H9 (cell line): ENCODE results near the gene GPC3. TPM values are rescaled to one million over a fixed set of nuclear protein-coding genes. Genes with fewer than 3 reads are reported as not detected.

Experiments
- DNase-seq: peaks from one replicate; pipeline ENCODE4 v3.0.0-alpha.2; 2017
- H2AFZ ChIP-seq: one replicate; pipeline ENCODE4 v1.6.1; 2013; ENCODE audit warnings: mild to moderate bottlenecking, low read length, control low read depth, moderate library complexity
- H2AK5ac ChIP-seq: 2 replicates; pipeline ENCODE4 v1.6.1; 2013; ENCODE audit warnings: low read length, control low read depth, mixed read lengths; ENCODE audit not compliant: insufficient read length
- H2BK120ac ChIP-seq: one replicate; pipeline ENCODE4 v1.6.1; 2013; ENCODE audit warnings: low read depth, mild to moderate bottlenecking, low read length, control low read depth, inconsistent platforms; ENCODE audit not compliant: poor library complexity, severe bottlenecking
- H2BK12ac ChIP-seq: 2 replicates; pipeline ENCODE4 v1.6.1; 2013; ENCODE audit warnings: low read length, control low read depth, mixed read lengths, low read depth; ENCODE audit not compliant: insufficient read length
- H2BK15ac ChIP-seq: 2 replicates; pipeline ENCODE4 v1.6.1; 2013; ENCODE audit warnings: low read depth, low read length, control low read depth
- H2BK20ac ChIP-seq: one replicate; pipeline ENCODE4 v1.6.1; 2013; ENCODE audit warnings: low read depth, mild to moderate bottlenecking, low read length, control low read depth, inconsistent platforms; ENCODE audit not compliant: poor library complexity, severe bottlenecking
- H2BK5ac ChIP-seq: 2 replicates; pipeline ENCODE4 v1.6.1; 2013; ENCODE audit warnings: low read length, control low read depth, mixed read lengths; ENCODE audit not compliant: insufficient read length
- H3K14ac ChIP-seq: 2 replicates; pipeline ENCODE4 v1.6.1; 2013; ENCODE audit warnings: low read length, control low read depth; ENCODE audit not compliant: insufficient read depth
- H3K18ac ChIP-seq: 2 replicates; pipeline ENCODE4 v1.6.1; 2013; ENCODE audit warnings: low read depth, mild to moderate bottlenecking, mixed read lengths, low read length, control low read depth; ENCODE audit not compliant: insufficient read length
- H3K23ac ChIP-seq: 2 replicates; pipeline ENCODE4 v1.6.1; 2013; ENCODE audit warnings: low read length, control low read depth, mixed read lengths, low read depth; ENCODE audit not compliant: insufficient read length
- H3K23me2 ChIP-seq: 2 replicates; pipeline ENCODE4 v1.6.1; 2013; ENCODE audit warnings: low read depth, mild to moderate bottlenecking, mixed read lengths, low read length, control low read depth; ENCODE audit not compliant: insufficient read length, poor library complexity, severe bottlenecking
- H3K27ac ChIP-seq: 2 replicates; pipeline ENCODE4 v1.5.1; 2013; ENCODE audit warnings: low read length, control low read depth, mixed read lengths, low read depth; ENCODE audit not compliant: insufficient read length
- H3K27me3 ChIP-seq: 2 replicates; pipeline ENCODE4 v1.6.1; 2013; ENCODE audit warnings: low read length, control low read depth, inconsistent platforms; ENCODE audit not compliant: insufficient read depth
- H3K4ac ChIP-seq: 2 replicates; pipeline ENCODE4 v1.6.1; 2013; ENCODE audit warnings: low read depth, mild to moderate bottlenecking, control low read depth, inconsistent platforms, low read length, moderate library complexity
- H3K4me1 ChIP-seq: 2 replicates; pipeline ENCODE4 v1.6.1; 2013; ENCODE audit warnings: low read length, control low read depth, inconsistent platforms; ENCODE audit not compliant: insufficient read depth
- H3K4me2 ChIP-seq: 2 replicates; pipeline ENCODE4 v1.6.1; 2013; ENCODE audit warnings: low read length, control low read depth, mixed read lengths; ENCODE audit not compliant: insufficient read length, insufficient read depth
- H3K56ac ChIP-seq: 2 replicates; pipeline ENCODE4 v1.6.1; 2013; ENCODE audit warnings: low read depth, mild to moderate bottlenecking, mixed read lengths, low read length, control low read depth; ENCODE audit not compliant: insufficient read length
- H3K79me1 ChIP-seq: 2 replicates; pipeline ENCODE4 v1.6.1; 2013; ENCODE audit warnings: low read depth, mild to moderate bottlenecking, moderate library complexity, low read length, control low read depth, inconsistent platforms; ENCODE audit not compliant: insufficient read depth, poor library complexity, severe bottlenecking
- H3K79me2 ChIP-seq: 2 replicates; pipeline ENCODE4 v1.6.1; 2013; ENCODE audit warnings: low read length, control low read depth, inconsistent platforms; ENCODE audit not compliant: insufficient read depth
- H3K9ac ChIP-seq: 2 replicates; pipeline ENCODE4 v1.6.1; 2013; ENCODE audit warnings: low read length, control low read depth, mixed read lengths; ENCODE audit not compliant: insufficient read length; ENCODE audit errors: extremely low read depth
- H3K9me3 ChIP-seq: one replicate; pipeline ENCODE4 v1.6.1; 2013; ENCODE audit warnings: low read depth, low read length, inconsistent platforms; ENCODE audit not compliant: control insufficient read depth
- H3T11ph ChIP-seq: one replicate; pipeline ENCODE4 v1.6.1; 2013; ENCODE audit warnings: mild to moderate bottlenecking, low read length, control low read depth, inconsistent platforms
- H4K20me1 ChIP-seq: one replicate; pipeline ENCODE4 v1.6.1; 2013; ENCODE audit not compliant: control insufficient read depth, insufficient read length, insufficient read depth
- H4K5ac ChIP-seq: 2 replicates; pipeline ENCODE4 v1.6.1; 2013; ENCODE audit warnings: low read depth, mild to moderate bottlenecking, mixed read lengths, low read length, control low read depth; ENCODE audit not compliant: insufficient read length
- H4K8ac ChIP-seq: replicated peaks from 2 replicates; pipeline ENCODE4 v1.6.1; 2013; ENCODE audit warnings: low read length, control low read depth, mixed read lengths, low read depth; ENCODE audit not compliant: insufficient read length
- H4K91ac ChIP-seq: 2 replicates; pipeline ENCODE4 v1.6.1; 2013; ENCODE audit warnings: low read depth, mild to moderate bottlenecking, moderate library complexity, mixed read lengths, low read length, control low read depth; ENCODE audit not compliant: insufficient read length
- H3K27ac Mint-ChIP-seq, 3 experiments: 2 replicates in 2 of 3; 3 replicates in 1 of 3; pipeline ENCODE4 v1.8.0; 2020 to 2021; ENCODE audit warnings: mixed read lengths in 3 of 3, mild to moderate bottlenecking in 1 of 3, moderate library complexity in 1 of 3
- H3K27me3 Mint-ChIP-seq: 2 replicates; pipeline ENCODE4 v1.8.0; 2021; ENCODE audit warnings: low read depth, mild to moderate bottlenecking, moderate library complexity, mixed read lengths
- H3K36me3 Mint-ChIP-seq, 3 experiments: 2 replicates in 2 of 3; 3 replicates in 1 of 3; pipeline ENCODE4 v1.8.0; 2020 to 2021; ENCODE audit warnings: low read depth in 3 of 3, mixed read lengths in 3 of 3; ENCODE audit not compliant: insufficient read depth in 1 of 3
- H3K4me1 Mint-ChIP-seq, 2 experiments: 2 replicates each; pipeline ENCODE4 v1.8.0; 2020; ENCODE audit warnings: mixed read lengths in 2 of 2
- H3K4me3 Mint-ChIP-seq, 2 experiments: 2 replicates in 1 of 2; 3 replicates in 1 of 2; pipeline ENCODE4 v1.8.0; 2020 to 2021; ENCODE audit warnings: mild to moderate bottlenecking in 2 of 2, mixed read lengths in 2 of 2, moderate library complexity in 1 of 2
- H3K9me3 Mint-ChIP-seq, 2 experiments: 2 replicates in 1 of 2; 3 replicates in 1 of 2; pipeline ENCODE4 v1.8.0; 2020; ENCODE audit warnings: mild to moderate bottlenecking in 2 of 2, mixed read lengths in 2 of 2, moderate library complexity in 1 of 2
- total RNA-seq: library from RNA; stranded (reverse); gene quantifications from 2 replicates; pipeline ENCODE4 v1.2.1, GENCODE V29; 2021
- TF ChIP-seq, protein P1 (sequence below): fragments of 200-600 bp; sonication (generic); conservative IDR thresholded peaks from 3 replicates; pipeline ENCODE4 v1.8.0; 2021; ENCODE audit warnings: antibody characterized with exemption, mild to moderate bottlenecking

GPC3 gene
- total RNA-seq, 1 experiment from 2014 or later, result 108 TPM

DNA sequence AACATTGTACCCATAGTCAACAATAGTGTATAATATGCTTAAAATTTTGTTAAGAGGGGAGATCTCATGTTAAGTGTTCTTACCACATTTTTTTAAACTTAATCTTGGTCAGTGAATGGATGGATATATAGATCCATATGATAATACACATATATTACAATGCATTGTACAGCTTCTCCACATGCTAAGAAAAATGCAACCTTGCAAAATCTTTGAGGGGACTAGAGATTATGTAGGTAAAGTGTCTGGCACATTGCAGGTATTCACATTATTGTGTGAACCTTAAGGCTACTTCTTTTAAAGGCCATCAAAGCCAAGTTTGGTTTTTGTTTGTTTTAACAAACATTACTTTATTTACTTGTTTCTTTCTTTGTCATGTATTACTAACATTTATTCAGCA is 10.4 kb upstream of the GPC3 start:
- H3K27ac Mint-ChIP-seq, result no peak overlapping the region

More for the DNA sequence above, 10.4 kb upstream of the GPC3 start:
- Mint-ChIP-seq H3K4me3 (no peak overlapping the region), H3K27me3 (peaks cover 5% of the 10 kb centered on the region), H3K4me1 (peaks cover 3 to 12% of the 10 kb centered on the region in 2 experiments), H3K36me3 (no peaks in the 10 kb centered on the region), H3K9me3 (no peaks in the 10 kb centered on the region)
- TF ChIP-seq, protein P1, sequence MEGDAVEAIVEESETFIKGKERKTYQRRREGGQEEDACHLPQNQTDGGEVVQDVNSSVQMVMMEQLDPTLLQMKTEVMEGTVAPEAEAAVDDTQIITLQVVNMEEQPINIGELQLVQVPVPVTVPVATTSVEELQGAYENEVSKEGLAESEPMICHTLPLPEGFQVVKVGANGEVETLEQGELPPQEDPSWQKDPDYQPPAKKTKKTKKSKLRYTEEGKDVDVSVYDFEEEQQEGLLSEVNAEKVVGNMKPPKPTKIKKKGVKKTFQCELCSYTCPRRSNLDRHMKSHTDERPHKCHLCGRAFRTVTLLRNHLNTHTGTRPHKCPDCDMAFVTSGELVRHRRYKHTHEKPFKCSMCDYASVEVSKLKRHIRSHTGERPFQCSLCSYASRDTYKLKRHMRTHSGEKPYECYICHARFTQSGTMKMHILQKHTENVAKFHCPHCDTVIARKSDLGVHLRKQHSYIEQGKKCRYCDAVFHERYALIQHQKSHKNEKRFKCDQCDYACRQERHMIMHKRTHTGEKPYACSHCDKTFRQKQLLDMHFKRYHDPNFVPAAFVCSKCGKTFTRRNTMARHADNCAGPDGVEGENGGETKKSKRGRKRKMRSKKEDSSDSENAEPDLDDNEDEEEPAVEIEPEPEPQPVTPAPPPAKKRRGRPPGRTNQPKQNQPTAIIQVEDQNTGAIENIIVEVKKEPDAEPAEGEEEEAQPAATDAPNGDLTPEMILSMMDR, result no peak
- Histone ChIP-seq H2BK20ac (no peak overlapping the region), H4K8ac (no peak overlapping the region), H3K9ac (no peak overlapping the region), H4K20me1 (no peaks in the 10 kb centered on the region), H2BK5ac (no peak overlapping the region), H3K23ac (no peak overlapping the region), H3T11ph (no peak overlapping the region), H3K79me1 (no peaks in the 10 kb centered on the region), H4K5ac (no peak overlapping the region), H3K23me2 (no peaks in the 10 kb centered on the region), H3K14ac (no peak overlapping the region), H4K91ac (no peak overlapping the region), H3K4me2 (no peak overlapping the region), H2AFZ (no peak overlapping the region), H3K56ac (no peak overlapping the region), H3K18ac (no peak overlapping the region), H3K4me1 (no peaks in the 10 kb centered on the region), H3K9me3 (no peaks in the 10 kb centered on the region), H2BK15ac (no peak overlapping the region), H2BK120ac (no peak overlapping the region), H3K4ac (no peak overlapping the region), H2BK12ac (no peak overlapping the region), H3K79me2 (no peaks in the 10 kb centered on the region), H3K27ac (no peak overlapping the region), H2AK5ac (no peak overlapping the region), H3K27me3 (no peaks in the 10 kb centered on the region)
- no peak for DNase-seq
